GM12878 (cell line): ENCODE data around the gene PRPS2. TPM values are rescaled to one million over a fixed set of nuclear protein-coding genes. Genes with fewer than 3 reads are reported as not detected.

Experiments
- ATAC-seq: fragments of 200-7000 bp; cut with Tn5 transposase; 3 replicates; pipeline ENCODE4 v1.9.1; 2020; ENCODE audit warnings: mild to moderate bottlenecking, moderate library complexity
- BruUV-seq: library from RNA; stranded (reverse); fragments of 400-500 nt; replicated peaks from 2 replicates; lab custom pipeline; 2021; lab: Mats Ljungman, UMichigan
- CTCF ChIA-PET: fragments of 300-600 bp; sonication (Branson Sonifier 250); formaldehyde crosslinking; extraction: SDS; loops from one replicate; lab custom pipeline; 2021; ENCODE audit warnings: inconsistent platforms; lab: Yijun Ruan, JAX
- POLR2A ChIA-PET: fragments of 350-600 bp; formaldehyde crosslinking; extraction: SDS; loops from one replicate; lab custom pipeline; 2021; ENCODE audit warnings: inconsistent platforms; lab: Charles Lee
- RAD21 ChIA-PET: fragments of 300-600 bp; sonication (Branson Sonifier 250); formaldehyde crosslinking; loops from one replicate; lab custom pipeline; 2023; ENCODE audit warnings: antibody characterized with exemption; ENCODE audit not compliant: unreplicated experiment; lab: Charles Lee
- SMC1A ChIA-PET: fragments of 300-600 bp; sonication (Branson Sonifier 250); formaldehyde crosslinking; loops from one replicate; lab custom pipeline; 2023; ENCODE audit not compliant: unreplicated experiment, uncharacterized antibody; lab: Charles Lee
- DNase-seq: peaks from one replicate; pipeline ENCODE4 v3.0.0-alpha.2; 2011; ENCODE audit warnings: low read depth, low spot score
- FAIRE-seq: peaks from 3 replicates; lab custom pipeline; 2011; peaks lifted over from hg19 to GRCh38; lab: Jason Lieb, UNC
- H2AFZ ChIP-seq: 2 replicates; pipeline ENCODE4 v1.6.0; 2011; ENCODE audit warnings: low read depth, low read length, control low read depth; ENCODE audit not compliant: control insufficient read depth
- H3K27ac ChIP-seq: 2 replicates; pipeline ENCODE4 v1.5.1; 2011; ENCODE audit warnings: control low read depth; ENCODE audit not compliant: control insufficient read depth, insufficient read depth
- H3K27me3 ChIP-seq, 2 experiments: replicated peaks in 1 of 2; 2 replicates each; pipeline versions ENCODE4 v1.6.0 to v1.6.1; 2011; ENCODE audit warnings: low read length in 1 of 2; ENCODE audit not compliant: control insufficient read depth in 2 of 2, insufficient read depth in 2 of 2
- H3K36me3 ChIP-seq, 2 experiments: 2 replicates each; pipeline ENCODE4 v1.5.1; 2011; ENCODE audit warnings: low read length in 1 of 2; ENCODE audit not compliant: control insufficient read depth in 2 of 2, insufficient read depth in 2 of 2
- H3K4me1 ChIP-seq: 2 replicates; pipeline ENCODE4 v1.6.1; 2011; ENCODE audit warnings: mild to moderate bottlenecking, low read length, moderate library complexity, mixed read lengths; ENCODE audit not compliant: control insufficient read depth, insufficient read depth
- H3K4me2 ChIP-seq: 2 replicates; pipeline ENCODE4 v1.6.0; 2011; ENCODE audit warnings: control low read depth; ENCODE audit not compliant: control insufficient read depth, insufficient read depth
- H3K4me3 ChIP-seq: fragments of 200-600 bp; sonication (generic); 2 replicates; pipeline ENCODE4 v1.5.1; 2016
- H3K79me2 ChIP-seq: 2 replicates; pipeline ENCODE4 v1.6.0; 2011; ENCODE audit warnings: low read length; ENCODE audit not compliant: control insufficient read depth, insufficient read depth
- H3K9ac ChIP-seq: 2 replicates; pipeline ENCODE4 v1.8.0; 2011; ENCODE audit warnings: low read length, control low read depth, mixed read lengths; ENCODE audit not compliant: control insufficient read depth, insufficient read depth
- H3K9me3 ChIP-seq: replicated peaks from 3 replicates; pipeline ENCODE4 v1.5.1; 2011; ENCODE audit warnings: mild to moderate bottlenecking, low read length; ENCODE audit not compliant: control insufficient read depth, insufficient read depth
- H4K20me1 ChIP-seq: 2 replicates; pipeline ENCODE4 v1.6.0; 2011; ENCODE audit not compliant: control insufficient read depth, insufficient read depth
- ATF7 ChIP-seq: fragments of 450-650 bp; IDR thresholded peaks from 2 replicates; pipeline ENCODE4 v1.6.1; 2016; ENCODE audit warnings: low read depth, mild to moderate bottlenecking
- BACH1 ChIP-seq: fragments of 450-650 bp; IDR thresholded peaks from 2 replicates; pipeline ENCODE4 v1.6.1; 2017; ENCODE audit warnings: mild to moderate bottlenecking, borderline replicate concordance
- BHLHE40 ChIP-seq, 2 experiments: fragments of 450-650 bp in 1 of 2; IDR thresholded peaks; 2 replicates each; pipeline ENCODE4 v1.6.1; 2011 to 2017; ENCODE audit warnings: low read depth in 2 of 2, borderline replicate concordance in 1 of 2, improper control_type of control experiment in 1 of 2, low read length in 1 of 2, mild to moderate bottlenecking in 1 of 2
- EED ChIP-seq: sonication (generic); IDR thresholded peaks from 2 replicates; pipeline ENCODE4 v1.6.1; 2016; ENCODE audit warnings: antibody characterized with exemption, low read depth
- JUNB ChIP-seq: IDR thresholded peaks from 2 replicates; pipeline ENCODE4 v1.6.1; 2016; ENCODE audit warnings: antibody characterized with exemption, mild to moderate bottlenecking
- KAT2A ChIP-seq: conservative IDR thresholded peaks from 2 replicates; pipeline ENCODE4 v1.6.1; 2011; ENCODE audit warnings: low read depth, low read length; ENCODE audit not compliant: control insufficient read depth
- MTA2 ChIP-seq: fragments of 450-650 bp; IDR thresholded peaks from 2 replicates; pipeline ENCODE4 v1.6.1; 2016; ENCODE audit warnings: low read depth, mild to moderate bottlenecking, moderate library complexity
- MXI1 ChIP-seq: fragments of 150-350 bp; IDR thresholded peaks from 2 replicates; pipeline ENCODE4 v1.6.1; 2011; ENCODE audit warnings: low read depth, mild to moderate bottlenecking, inconsistent platforms, low read length, improper control_type of control experiment
- MYB ChIP-seq: fragments of 150-350 bp; IDR thresholded peaks from 2 replicates; pipeline ENCODE4 v1.6.1; 2014; ENCODE audit warnings: mild to moderate bottlenecking, low read depth, low read length, borderline replicate concordance
- NR2F1 ChIP-seq: fragments of 450-650 bp; conservative IDR thresholded peaks from 2 replicates; pipeline ENCODE4 v1.6.1; 2017; ENCODE audit warnings: mild to moderate bottlenecking
- PAX5 ChIP-seq: IDR thresholded peaks from 2 replicates; pipeline ENCODE4 v1.6.1; 2011; ENCODE audit warnings: low read depth, low read length, borderline replicate concordance
- RBBP5 ChIP-seq: fragments of 200-600 bp; sonication (generic); conservative IDR thresholded peaks from 2 replicates; pipeline ENCODE4 v1.6.1; 2016
- RCOR1 ChIP-seq: conservative IDR thresholded peaks from 2 replicates; pipeline ENCODE4 v1.6.1; 2012; ENCODE audit warnings: low read depth, low read length, improper control_type of control experiment
- SP1 ChIP-seq: IDR thresholded peaks from one replicate; pipeline ENCODE4 v1.6.1; 2011; ENCODE audit warnings: low read depth, low read length
- SPI1 ChIP-seq: IDR thresholded peaks from 2 replicates; pipeline ENCODE4 v1.6.1; 2011; ENCODE audit warnings: low read depth, mild to moderate bottlenecking, low read length, moderate library complexity, borderline replicate concordance; ENCODE audit not compliant: insufficient read depth
- SUPT20H ChIP-seq: IDR thresholded peaks from 2 replicates; pipeline ENCODE4 v1.6.1; 2011; ENCODE audit warnings: low read depth, mild to moderate bottlenecking, low read length, moderate library complexity, borderline replicate concordance; ENCODE audit not compliant: control insufficient read depth
- TARDBP ChIP-seq: IDR thresholded peaks from 2 replicates; pipeline ENCODE4 v1.6.1; 2016; ENCODE audit warnings: borderline replicate concordance
- TCF3 ChIP-seq: IDR thresholded peaks from 2 replicates; pipeline ENCODE4 v1.6.1; 2012; ENCODE audit warnings: low read depth, mild to moderate bottlenecking, low read length, borderline replicate concordance; ENCODE audit not compliant: insufficient read depth
- WGBS: methylation state at CpG from one replicate; pipeline ENCODE4 v1.1.6; 2016; ENCODE audit warnings: low lambda C conversion rate; ENCODE audit not compliant: insufficient replicate concordance, insufficient coverage; ENCODE audit errors: missing lambda C conversion rate; 5-methylcytosine and 5-hydroxymethylcytosine counted together
- in situ Hi-C: fragments of 300-500 bp; cut with MboI; formaldehyde crosslinking; loops from 9 replicates; pipeline ENCODE4 v1.14.3; 2018; ENCODE audit warnings: mixed read lengths
- intact Hi-C: fragments of 100-400 bp; cut with micrococcal nuclease; formaldehyde crosslinking; loops from one replicate; pipeline ENCODE4 v1.14.2; 2022; ENCODE audit not compliant: unreplicated experiment
- polyA plus RNA-seq, 11 experiments: library from polyadenylated mRNA; depleted of rRNA in 4 of 11; unstranded in 6 of 11; stranded (reverse) in 5 of 11; fragments of >200 nt; fragmentation: Nextera tagmentation in 4 of 11; fragmentation: Illumina TruSeq in 1 of 11; extraction: Ambion mirVana in 4 of 11; extraction: Trizol in 1 of 11; gene quantifications; 1 replicate in 1 of 11; 2 replicates in 10 of 11; pipeline versions ENCODE4 v1.2.1 to v1.2.3, GENCODE V29; 2011 to 2016; ENCODE audit warnings: inconsistent platforms in 2 of 11, missing spikeins in 2 of 11, low read depth in 1 of 11
- total RNA-seq, 4 experiments: library from RNA; depleted of rRNA in 3 of 4; stranded (reverse); fragments of >200 nt in 3 of 4; fragmentation: Illumina TruSeq in 1 of 4; extraction: Trizol in 1 of 4; gene quantifications; 2 replicates each; pipeline versions ENCODE4 v1.2.1 to v1.2.3, GENCODE V29; 2013 to 2021
- TF ChIP-seq, protein P1 (sequence below): IDR thresholded peaks from 2 replicates; pipeline ENCODE4 v1.6.1; 2011; ENCODE audit warnings: mild to moderate bottlenecking, low read depth, low read length, moderate library complexity; ENCODE audit not compliant: insufficient replicate concordance

Gene PRPS2
- total and polyA plus RNA-seq, 10 of the 15 experiments (the other 5 are each of a cell fraction or from before 2014, with no cell fraction given), result 44.1 to 102 (median 58.2) TPM

DNA sequence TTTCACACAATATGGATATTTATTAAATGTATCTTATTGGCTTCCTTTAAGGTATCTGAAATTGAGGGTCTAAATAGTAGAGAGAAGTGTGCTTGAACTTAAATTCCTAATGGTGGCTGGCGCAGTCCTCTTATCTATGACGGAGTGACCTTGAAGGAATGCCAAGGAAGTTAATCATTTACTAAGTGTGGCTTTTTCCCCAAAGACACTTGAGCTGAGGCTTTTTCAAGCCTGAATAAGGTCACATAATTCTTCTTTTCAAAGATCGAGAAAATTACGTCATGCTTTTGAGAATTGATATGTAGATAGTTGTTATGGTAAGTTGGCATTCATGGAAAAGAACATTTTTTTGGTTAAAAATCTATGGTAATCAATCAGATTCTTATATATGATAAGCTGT is 11.7 kb upstream of the PRPS2 start:
- FAIRE-seq, result no peak

More for the DNA sequence above, 11.7 kb upstream of the PRPS2 start:
- TF ChIP-seq JUNB (no peak), EED (no peak), KAT2A (no peak), MTA2 (no peak), NR2F1 (no peak), MXI1 (no peak), TARDBP (no peak), SPI1 (no peak), BACH1 (no peak), RCOR1 (no peak), MYB (no peak), RBBP5 (no peak), TCF3 (no peak), SP1 (no peak), ATF7 (no peak), PAX5 (no peak), BHLHE40 (IDR thresholded peaks at IDR 0.05; ENCODE audit: borderline replicate concordance in 1 of 2, low read depth in 2 of 2, low read length in 1 of 2) (no peak), SUPT20H (no peak)
- TF ChIP-seq, protein P1, sequence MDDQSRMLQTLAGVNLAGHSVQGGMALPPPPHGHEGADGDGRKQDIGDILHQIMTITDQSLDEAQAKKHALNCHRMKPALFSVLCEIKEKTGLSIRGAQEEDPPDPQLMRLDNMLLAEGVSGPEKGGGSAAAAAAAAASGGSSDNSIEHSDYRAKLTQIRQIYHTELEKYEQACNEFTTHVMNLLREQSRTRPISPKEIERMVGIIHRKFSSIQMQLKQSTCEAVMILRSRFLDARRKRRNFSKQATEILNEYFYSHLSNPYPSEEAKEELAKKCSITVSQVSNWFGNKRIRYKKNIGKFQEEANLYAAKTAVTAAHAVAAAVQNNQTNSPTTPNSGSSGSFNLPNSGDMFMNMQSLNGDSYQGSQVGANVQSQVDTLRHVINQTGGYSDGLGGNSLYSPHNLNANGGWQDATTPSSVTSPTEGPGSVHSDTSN, result no peak
- POLR2A ChIA-PET, result no interaction called here
- WGBS, result 56% methylated on average over 4 of the region's 4 CpGs
- no peak for DNase-seq
- SMC1A ChIA-PET, result interaction anchor here (0.7 to 1.0 kb wide), 2 partner anchors 9 to 1889 kb away, joined by 3 to 8 read pairs; no protein-coding TSS in a partner anchor
- Histone ChIP-seq H3K36me3 (no peaks in the 10 kb centered on the region), H3K9ac (no peak overlapping the region), H3K4me3 (no peak overlapping the region), H2AFZ (no peak overlapping the region), H3K79me2 (no peaks in the 10 kb centered on the region), H3K9me3 (no peaks in the 10 kb centered on the region), H3K4me2 (no peak overlapping the region), H3K4me1 (no peaks in the 10 kb centered on the region), H4K20me1 (no peaks in the 10 kb centered on the region), H3K27me3 (no peaks in the 10 kb centered on the region; a peak in 1 of 4 replicates), H3K27ac (no peak overlapping the region)
- ATAC-seq, result no peak
- no TSS peak for BruUV-seq
- in situ Hi-C loops (no loop called here), intact Hi-C loops (loop anchor here (10.0 kb wide), 1 partner anchor 695 kb away; no protein-coding TSS in a partner anchor)
- CTCF ChIA-PET, result interaction anchor here (0.9 to 4.4 kb wide), 2 partner anchors 9 to 1247 kb away, joined by 3 to 43 read pairs; no protein-coding TSS in a partner anchor
- RAD21 ChIA-PET, result no interaction called here
